HuH-7.5 (cell line): ENCODE results near the gene FASN.

ENCODE experiments used
- DNase-seq: peaks from one replicate; pipeline ENCODE4 v3.0.0; 2011; ENCODE audit warnings: low spot score

The FASN gene

GRCh38 chr17:82087961-82088837, 9.8 kb downstream of the FASN start:
- no peak for DNase-seq

- DNase-seq: no peak
These were observed 10.8 kb downstream of the FASN start for GRCh38 chr17:82086941-82087906.

GRCh38 chr17:82085931-82086764, 11.9 kb downstream of the FASN start:
- DNase-seq: no peak

- no peak for DNase-seq
These were observed 12.8 kb downstream of the FASN start for GRCh38 chr17:82085031-82085861.

- DNase-seq: no peak
These were observed 13.5 kb downstream of the FASN start for GRCh38 chr17:82084373-82085030.

GRCh38 chr17:82083533-82084359, 14.3 kb downstream of the FASN start:
- no peak for DNase-seq

- DNase-seq: no peak
These were observed 15.0 kb downstream of the FASN start for GRCh38 chr17:82083009-82083408.

- no peak for DNase-seq
These were observed 15.6 kb downstream of the FASN start for GRCh38 chr17:82082456-82082855.

- DNase-seq: no peak
These were observed 16.1 kb downstream of the FASN start for GRCh38 chr17:82081966-82082365.

- no peak for DNase-seq
These were observed 16.5 kb downstream of the FASN start for GRCh38 chr17:82081546-82081945.

- no peak for DNase-seq
These were observed 17.1 kb downstream of the FASN start for GRCh38 chr17:82080789-82081464.

GRCh38 chr17:82080048-82080788, 17.8 kb downstream of the FASN start:
- no peak for DNase-seq

- no peak for DNase-seq
These were observed 18.9 kb downstream of the FASN start for GRCh38 chr17:82079001-82079677.

GRCh38 chr17:82078433-82078832, 19.6 kb downstream of the FASN start:
- no peak for DNase-seq

- no peak for DNase-seq
These were observed 20.2 kb downstream of the FASN start for GRCh38 chr17:82077617-82078358.

GRCh38 chr17:82076785-82077591, 21.0 kb downstream of the FASN start:
- no peak for DNase-seq
